Tibial nerve (tissue), 4 donors: ENCODE measurements around the gene MIPEP.

ENCODE experiments used
- CTCF ChIP-seq, 5 experiments: fragments of 200-600 bp in 3 of 5; fragments of 450-650 bp in 2 of 5; sonication (generic) in 3 of 5; IDR thresholded peaks; one replicate each; pipeline ENCODE4 v1.5.1; 2016 to 2019; ENCODE audit warnings: antibody characterized with exemption in 5 of 5, mild to moderate bottlenecking in 3 of 5, moderate library complexity in 2 of 5
- EP300 ChIP-seq, 2 donors: sonication (generic); formaldehyde crosslinking; IDR thresholded peaks; one replicate each; pipeline ENCODE4 v1.6.1; 2017; ENCODE audit warnings: antibody characterized with exemption in 2 of 2, mild to moderate bottlenecking in 1 of 2
- POLR2A ChIP-seq, 2 donors: fragments of 450-650 bp; IDR thresholded peaks; one replicate each; pipeline ENCODE4 v1.6.1; 2017; ENCODE audit warnings: antibody characterized with exemption in 2 of 2, mild to moderate bottlenecking in 2 of 2, moderate library complexity in 2 of 2

- TF ChIP-seq POLR2A (IDR thresholded peaks at IDR 0.05) (no peak), CTCF (IDR thresholded peaks at IDR 0.05) (no peak), EP300 (IDR thresholded peaks at IDR 0.05) (no peak)
These were observed 129.2 kb downstream of the MIPEP start for GRCh38 chr13:23760000-23760399.
